Thyroid gland (tissue), 4 donors: ENCODE measurements around the gene VWA5B2. TPM values are rescaled to one million over a fixed set of nuclear protein-coding genes. Genes with fewer than 3 reads are reported as not detected.

Experiments
- DNase-seq, 2 donors: peaks; one replicate each; pipeline ENCODE4 v3.0.0-alpha.2; 2019
- H3K27ac ChIP-seq, 3 donors: fragments of 200-600 bp; sonication (generic); 1 replicate in 2 of 3; 2 replicates in 1 of 3; pipeline ENCODE4 v1.5.1; 2016 to 2019; ENCODE audit warnings: mild to moderate bottlenecking in 1 of 3, moderate library complexity in 1 of 3
- H3K27me3 ChIP-seq: fragments of 200-600 bp; sonication (generic); one replicate; pipeline ENCODE4 v1.5.1; 2019
- H3K36me3 ChIP-seq, 2 donors: fragments of 200-600 bp; sonication (generic); one replicate each; pipeline ENCODE4 v1.5.1; 2016 to 2019
- H3K4me1 ChIP-seq, 2 donors: fragments of 200-600 bp; sonication (generic); one replicate each; pipeline ENCODE4 v1.5.1; 2017 to 2019
- H3K4me3 ChIP-seq, 3 donors: fragments of 200-600 bp; sonication (generic); replicated peaks in 1 of 3; 1 replicate in 2 of 3; 2 replicates in 1 of 3; pipeline ENCODE4 v1.5.1; 2016; ENCODE audit warnings: mild to moderate bottlenecking in 1 of 3
- H3K9me3 ChIP-seq: fragments of 200-600 bp; sonication (generic); one replicate; pipeline ENCODE4 v1.5.1; 2017
- POLR2A ChIP-seq, 2 donors: fragments of 450-650 bp; IDR thresholded peaks; one replicate each; pipeline ENCODE4 v1.6.1; 2017; ENCODE audit warnings: antibody characterized with exemption in 2 of 2, mild to moderate bottlenecking in 2 of 2, moderate library complexity in 1 of 2
- WGBS, 2 donors: methylation state at CpG; one replicate each; pipeline ENCODE4 v1.1.5; 2017; 5-methylcytosine and 5-hydroxymethylcytosine counted together
- intact Hi-C: fragments of 100-400 bp; cut with DNase I; formaldehyde crosslinking; loops from one replicate; pipeline ENCODE4 v1.15.1; 2023
- microRNA counts, 2 donors: library from miRNA; unstranded; fragments of <30 nt; microRNA quantifications; one replicate each; lab custom pipeline; 2016 to 2017
- microRNA-seq: library from miRNA; unstranded; fragments of <30 nt; microRNA quantifications from one replicate; pipeline ENCODE4, GENCODE V29; 2016
- small RNA-seq: library from RNA; depleted of rRNA; stranded (forward); fragments of <200 nt; gene quantifications from one replicate; pipeline ENCODE3, GENCODE V24; 2016
- total RNA-seq, 4 donors: library from RNA; depleted of rRNA; stranded (reverse); fragments of >200 nt; gene quantifications; one replicate each; pipeline ENCODE4 v1.2.3, GENCODE V29; 2016
- TF ChIP-seq, protein P1 (sequence below), 6 experiments: fragments of 200-600 bp in 3 of 6; fragments of 450-650 bp in 3 of 6; sonication (generic) in 3 of 6; IDR thresholded peaks; one replicate each; pipeline ENCODE4 v1.5.1; 2016 to 2019; ENCODE audit warnings: antibody characterized with exemption in 6 of 6, mild to moderate bottlenecking in 2 of 6, inconsistent platforms in 1 of 6, moderate library complexity in 1 of 6

The VWA5B2 gene
- total RNA-seq, 4 donors from 2014 or later, result 0.42 to 0.88 (median 0.45) TPM; not detected in 1

DNA sequence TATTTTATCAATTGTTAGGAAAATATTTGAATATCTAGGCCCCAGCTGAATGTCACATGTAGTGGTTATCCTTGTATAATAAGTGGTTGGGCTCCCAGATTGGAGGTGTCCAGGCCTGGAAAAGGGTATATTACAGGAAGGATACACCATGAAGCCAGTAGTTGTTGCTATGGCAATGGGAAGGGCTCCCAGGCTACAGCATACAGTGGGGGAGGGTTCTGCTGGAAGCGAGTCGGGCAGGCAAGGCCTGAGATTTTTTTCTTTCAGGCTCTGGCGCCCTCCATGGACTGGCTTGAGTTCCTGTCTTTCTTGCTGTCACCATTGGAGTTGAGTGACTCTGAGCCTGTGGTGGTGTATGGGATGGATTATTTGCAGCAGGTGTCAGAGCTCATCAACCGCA lies 55.3 kb downstream of the VWA5B2 start:
- TF ChIP-seq, protein P1, sequence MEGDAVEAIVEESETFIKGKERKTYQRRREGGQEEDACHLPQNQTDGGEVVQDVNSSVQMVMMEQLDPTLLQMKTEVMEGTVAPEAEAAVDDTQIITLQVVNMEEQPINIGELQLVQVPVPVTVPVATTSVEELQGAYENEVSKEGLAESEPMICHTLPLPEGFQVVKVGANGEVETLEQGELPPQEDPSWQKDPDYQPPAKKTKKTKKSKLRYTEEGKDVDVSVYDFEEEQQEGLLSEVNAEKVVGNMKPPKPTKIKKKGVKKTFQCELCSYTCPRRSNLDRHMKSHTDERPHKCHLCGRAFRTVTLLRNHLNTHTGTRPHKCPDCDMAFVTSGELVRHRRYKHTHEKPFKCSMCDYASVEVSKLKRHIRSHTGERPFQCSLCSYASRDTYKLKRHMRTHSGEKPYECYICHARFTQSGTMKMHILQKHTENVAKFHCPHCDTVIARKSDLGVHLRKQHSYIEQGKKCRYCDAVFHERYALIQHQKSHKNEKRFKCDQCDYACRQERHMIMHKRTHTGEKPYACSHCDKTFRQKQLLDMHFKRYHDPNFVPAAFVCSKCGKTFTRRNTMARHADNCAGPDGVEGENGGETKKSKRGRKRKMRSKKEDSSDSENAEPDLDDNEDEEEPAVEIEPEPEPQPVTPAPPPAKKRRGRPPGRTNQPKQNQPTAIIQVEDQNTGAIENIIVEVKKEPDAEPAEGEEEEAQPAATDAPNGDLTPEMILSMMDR (IDR thresholded peaks at IDR 0.05), result peak in 3 of 6 experiments; percentile 34 to 37 (median 35)
- no peak for TF ChIP-seq POLR2A (IDR thresholded peaks at IDR 0.05)
- no peaks in the 10 kb centered on the region for H3K4me1 ChIP-seq
- H3K9me3 ChIP-seq, result no peaks in the 10 kb centered on the region
- H3K36me3 ChIP-seq, result no peaks in the 10 kb centered on the region
- H3K27ac ChIP-seq, result no peak overlapping the region
- 14 to 16% methylated on average over 4 of the region's 4 CpGs for WGBS, 2 donors
- no peaks in the 10 kb centered on the region for H3K27me3 ChIP-seq
- no peak overlapping the region for H3K4me3 ChIP-seq
- intact Hi-C loops, result loop anchor here (10.0 kb wide), 1 partner anchor 50 kb away; no protein-coding TSS in a partner anchor
- DNase-seq, result peak; percentile 53 to 57

DNA sequence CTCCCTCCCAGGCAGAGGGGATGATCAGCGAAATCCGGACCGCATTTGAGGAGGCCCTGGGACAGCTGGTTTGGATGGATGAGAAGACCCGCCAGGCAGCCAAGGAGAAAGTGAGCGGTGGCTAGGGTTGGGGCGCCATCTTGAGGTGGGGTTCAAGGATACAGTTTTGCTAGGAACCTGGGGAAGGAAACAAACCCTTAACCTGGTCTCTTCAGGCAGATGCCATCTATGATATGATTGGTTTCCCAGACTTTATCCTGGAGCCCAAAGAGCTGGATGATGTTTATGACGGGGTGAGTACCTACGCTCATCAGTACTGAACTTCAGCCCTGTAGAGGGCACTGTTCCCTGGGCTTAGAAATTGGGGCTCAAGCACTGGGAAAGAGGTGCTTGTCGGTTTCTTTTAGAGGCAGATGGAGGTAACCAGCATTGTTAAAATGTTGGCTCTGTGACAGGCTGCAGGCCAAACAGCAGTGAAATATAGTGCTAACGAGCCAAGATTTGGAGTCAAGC lies 60.1 kb downstream of the VWA5B2 start:
- no peak for TF ChIP-seq POLR2A (IDR thresholded peaks at IDR 0.05)
- TF ChIP-seq, protein P1 (IDR thresholded peaks at IDR 0.05), result peak in 4 of 6 experiments; percentile 41 to 67 (median 54)
- H3K36me3 ChIP-seq, result no peaks in the 10 kb centered on the region
- 7 to 12% methylated on average over 10 of the region's 10 CpGs for WGBS, 2 donors
- intact Hi-C loops, result loop anchor here (10.0 kb wide), 1 partner anchor 55 kb away; no protein-coding TSS in a partner anchor
- no peaks in the 10 kb centered on the region for H3K4me1 ChIP-seq
- H3K9me3 ChIP-seq, result no peaks in the 10 kb centered on the region
- H3K4me3 ChIP-seq, result no peak overlapping the region
- no peaks in the 10 kb centered on the region for H3K27me3 ChIP-seq
- no peak overlapping the region for H3K27ac ChIP-seq
- peak; percentile 44 to 49 for DNase-seq

DNA sequence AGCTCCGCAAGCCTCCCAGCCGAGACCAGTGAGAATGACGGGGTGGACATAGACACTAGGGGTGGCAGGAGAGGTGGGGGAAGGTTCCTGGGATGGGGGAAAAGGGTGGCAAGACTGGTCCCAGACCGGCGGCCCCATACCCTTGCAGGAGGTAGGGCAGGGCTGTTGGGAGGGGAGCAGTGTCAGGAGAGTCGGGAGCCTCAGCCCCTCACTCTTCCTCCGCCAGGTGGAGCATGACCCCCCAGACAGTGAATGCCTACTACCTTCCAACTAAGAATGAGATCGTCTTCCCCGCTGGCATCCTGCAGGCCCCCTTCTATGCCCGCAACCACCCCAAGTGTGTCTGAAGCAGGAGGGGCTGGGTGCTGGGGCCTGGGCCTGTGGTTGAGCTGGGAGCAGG lies 60.9 kb downstream of the VWA5B2 start:
- Histone ChIP-seq H3K27me3 (no peaks in the 10 kb centered on the region), H3K4me1 (no peaks in the 10 kb centered on the region), H3K9me3 (no peaks in the 10 kb centered on the region), H3K4me3 (no peak overlapping the region), H3K27ac (no peak overlapping the region), H3K36me3 (no peaks in the 10 kb centered on the region)
- WGBS, 2 donors, result 58 to 66% methylated on average over 9 to 10 of the region's 10 CpGs
- peak in 1 of 2 donors; percentile 15 for DNase-seq
- intact Hi-C loops, result loop anchor here (5.0 kb wide), 1 partner anchor 393 kb away; no protein-coding TSS in a partner anchor
- no peak for TF ChIP-seq POLR2A (IDR thresholded peaks at IDR 0.05)
- TF ChIP-seq, protein P1 (IDR thresholded peaks at IDR 0.05), result no peak

DNA sequence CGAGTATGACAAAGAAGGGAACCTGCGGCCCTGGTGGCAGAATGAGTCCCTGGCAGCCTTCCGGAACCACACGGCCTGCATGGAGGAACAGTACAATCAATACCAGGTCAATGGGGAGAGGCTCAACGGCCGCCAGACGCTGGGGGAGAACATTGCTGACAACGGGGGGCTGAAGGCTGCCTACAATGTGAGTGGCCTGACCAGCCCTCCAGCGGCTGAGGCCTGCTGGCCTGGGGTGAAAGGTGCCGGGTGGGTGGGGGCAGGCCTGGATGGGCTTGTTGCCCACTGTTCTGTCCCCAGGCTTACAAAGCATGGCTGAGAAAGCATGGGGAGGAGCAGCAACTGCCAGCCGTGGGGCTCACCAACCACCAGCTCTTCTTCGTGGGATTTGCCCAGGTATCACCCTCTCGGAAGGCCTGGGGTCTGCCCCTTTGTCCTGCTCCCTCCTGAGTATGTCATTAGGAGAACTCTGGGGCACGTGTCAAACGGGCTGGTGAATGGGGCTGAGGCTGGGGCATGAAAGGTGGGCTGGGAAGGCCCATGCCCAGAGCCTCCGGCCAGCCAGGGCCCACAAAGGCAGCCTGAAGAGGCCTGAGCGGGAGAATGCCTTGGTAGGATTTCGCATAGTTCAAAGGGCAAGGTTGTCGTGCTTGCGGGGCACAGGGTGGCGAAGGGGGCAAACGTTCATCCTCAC lies 61.8 kb downstream of the VWA5B2 start:
- Histone ChIP-seq H3K4me1 (no peaks in the 10 kb centered on the region), H3K9me3 (no peaks in the 10 kb centered on the region), H3K4me3 (no peak overlapping the region), H3K36me3 (no peaks in the 10 kb centered on the region), H3K27me3 (no peaks in the 10 kb centered on the region), H3K27ac (no peak overlapping the region)
- intact Hi-C loops, result loop anchor here (5.0 kb wide), 1 partner anchor 394 kb away; no protein-coding TSS in a partner anchor
- 91 to 94% methylated on average over 19 to 22 of the region's 22 CpGs for WGBS, 2 donors
- TF ChIP-seq, protein P1 (IDR thresholded peaks at IDR 0.05), result no peak
- no peak for TF ChIP-seq POLR2A (IDR thresholded peaks at IDR 0.05)
- no peak for DNase-seq

MicroRNAs within 50 kb of the gene (microRNA counts, 767-probe panel; counts per million panel counts)
- 0 counts per million in 2 donors for microRNA hsa-miR-1224-3p (lab: Ali Mortazavi, UCI)
- 0 counts per million in 2 donors for microRNA hsa-miR-1224-5p (lab: Ali Mortazavi, UCI)

Small RNA genes lying within 50 kb of the gene (microRNA-seq; reads per million reads assigned to microRNA genes)
- 5.5 reads per million, percentile 13 among the genes with 10 or more reads in this experiment for gene MIR1224

Small RNA genes lying within 50 kb of the gene (small RNA-seq; reads per million reads assigned to genes)
- gene MIR1224, result not detected

Other genes with a start within 250 kb of the VWA5B2 start
- 10 to 100 TPM; 12.2 to 24.3 (median 18.2) TPM for gene ABCC5, start 211.7 kb upstream of the VWA5B2 start, total RNA-seq
- not detected for gene HTR3D, start 197.8 kb upstream of the VWA5B2 start, total RNA-seq
- gene HTR3C, start 176.5 kb upstream of the VWA5B2 start, total RNA-seq, result under 1 TPM in 1 of 4 donors, not detected in 3; 0.45 TPM
- gene HTR3E, start 132.5 kb upstream of the VWA5B2 start, total RNA-seq, result not detected
- gene EIF2B5, start 94.2 kb upstream of the VWA5B2 start, total RNA-seq, result 10 to 100 TPM; 27.9 to 46.5 (median 42.2) TPM
- 100 to 1,000 TPM in 1 of 4 donors, 10 to 100 TPM in 3; 48.2 to 137 (median 65.3) TPM for gene DVL3, start 74.2 kb upstream of the VWA5B2 start, total RNA-seq
- 100 to 1,000 TPM; 180 to 302 (median 212) TPM for gene AP2M1, start 54.7 kb upstream of the VWA5B2 start, total RNA-seq
- gene ABCF3, start 43.4 kb upstream of the VWA5B2 start, total RNA-seq, result 10 to 100 TPM; 51.1 to 83.4 (median 72.6) TPM
- 10 to 100 TPM; 49.2 to 87.3 (median 66.8) TPM for gene ALG3, start 19.4 kb downstream of the VWA5B2 start, total RNA-seq
- 10 to 100 TPM in 3 of 4 donors, 1 to 10 TPM in 1; 9.4 to 17.1 (median 13.5) TPM for gene EEF1AKMT4, start 20.1 kb downstream of the VWA5B2 start, total RNA-seq
- gene CAMK2N2, start 32.0 kb downstream of the VWA5B2 start, total RNA-seq, result not detected
- not detected for gene ECE2, start 46.4 kb downstream of the VWA5B2 start, total RNA-seq
- gene PSMD2, start 69.7 kb downstream of the VWA5B2 start, total RNA-seq, result 100 to 1,000 TPM; 136 to 320 (median 244) TPM
- gene EIF4G1, start 85.0 kb downstream of the VWA5B2 start, total RNA-seq, result 100 to 1,000 TPM; 206 to 418 (median 348) TPM
- 10 to 100 TPM; 19.2 to 35.1 (median 22.5) TPM for gene FAM131A, start 108.0 kb downstream of the VWA5B2 start, total RNA-seq
- gene CLCN2, start 132.0 kb downstream of the VWA5B2 start, total RNA-seq, result 1 to 10 TPM; 4.3 to 7.6 (median 5.2) TPM
- gene POLR2H, start 132.1 kb downstream of the VWA5B2 start, total RNA-seq, result 100 to 1,000 TPM in 1 of 4 donors, 10 to 100 TPM in 3; 58.1 to 113 (median 85.6) TPM
- under 1 TPM in 1 of 4 donors, not detected in 3; 0.13 TPM for gene THPO, start 148.6 kb downstream of the VWA5B2 start, total RNA-seq
- 10 to 100 TPM in 2 of 4 donors, 1 to 10 TPM in 2; 4.1 to 14.8 (median 8.0) TPM for gene CHRD, start 150.5 kb downstream of the VWA5B2 start, total RNA-seq